ENCODE data around the gene STARD10.

The STARD10 gene

GRCh38 chr11:72711141-72711540, 82.7 kb downstream of the STARD10 start:
- Histone ChIP-seq H3K4me3 (replicated peaks; ENCODE audit: low read depth, low read length) (no peak overlapping the region), H3K27me3 (replicated peaks; ENCODE audit: control insufficient read depth, insufficient read depth, low read length) (no peaks in the 10 kb centered on the region), H3K36me3 (ENCODE audit: control insufficient read depth, insufficient read depth, low read length) (peaks cover 66% of the 10 kb centered on the region)
- TF ChIP-seq CTCF (IDR thresholded peaks at IDR 0.05; ENCODE audit: insufficient read depth, low read length, poor library complexity, severe bottlenecking), result no peak
- DNase-seq (ENCODE audit: extremely low read depth, insufficient read length), result no peak

- H3K27me3 ChIP-seq (replicated peaks; ENCODE audit: control insufficient read depth, insufficient read depth, low read length), result no peaks in the 10 kb centered on the region
- H3K4me3 ChIP-seq (replicated peaks; ENCODE audit: low read depth, low read length), result no peak overlapping the region
- H3K36me3 ChIP-seq (ENCODE audit: control insufficient read depth, insufficient read depth, low read length), result peaks cover 73% of the 10 kb centered on the region
- no peak for DNase-seq (ENCODE audit: extremely low read depth, insufficient read length)
- TF ChIP-seq CTCF (IDR thresholded peaks at IDR 0.05; ENCODE audit: insufficient read depth, low read length, poor library complexity, severe bottlenecking), result no peak
Measured at GRCh38 chr11:72710278-72710677, 83.6 kb downstream of the STARD10 start.

GRCh38 chr11:72709478-72710238, 84.2 kb downstream of the STARD10 start:
- DNase-seq (ENCODE audit: extremely low read depth, insufficient read length), result no peak
- Histone ChIP-seq H3K27me3 (replicated peaks; ENCODE audit: control insufficient read depth, insufficient read depth, low read length) (no peaks in the 10 kb centered on the region), H3K36me3 (ENCODE audit: control insufficient read depth, insufficient read depth, low read length) (peaks cover 68% of the 10 kb centered on the region), H3K4me3 (replicated peaks; ENCODE audit: low read depth, low read length) (no peak overlapping the region)
- TF ChIP-seq CTCF (IDR thresholded peaks at IDR 0.05; ENCODE audit: insufficient read depth, low read length, poor library complexity, severe bottlenecking), result no peak

DNA sequence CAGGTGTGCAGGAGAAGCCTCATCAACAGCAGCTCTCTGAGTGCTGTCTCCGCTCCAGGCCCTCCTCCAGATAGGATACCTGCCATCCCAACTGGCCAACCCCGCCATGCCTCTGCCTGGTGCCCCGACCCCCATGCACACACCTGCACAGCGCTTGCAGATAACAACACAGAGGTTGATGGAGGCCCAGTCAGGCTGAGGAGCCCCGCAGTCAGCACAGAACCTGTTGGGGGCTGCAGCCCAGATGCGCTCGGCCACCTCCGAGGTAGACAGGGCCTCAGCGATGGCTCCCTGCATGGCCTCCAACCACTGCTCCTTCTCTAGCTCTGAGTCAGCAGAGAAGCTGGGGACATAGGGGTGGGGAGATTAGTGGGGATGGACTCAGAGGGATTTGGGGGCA, 86.8 kb downstream of the STARD10 start:
- Histone ChIP-seq H3K36me3 (ENCODE audit: control insufficient read depth, insufficient read depth, low read length) (peaks cover 71% of the 10 kb centered on the region), H3K27me3 (replicated peaks; ENCODE audit: control insufficient read depth, insufficient read depth, low read length) (no peaks in the 10 kb centered on the region), H3K4me3 (replicated peaks; ENCODE audit: low read depth, low read length) (no peak overlapping the region)
- DNase-seq (ENCODE audit: extremely low read depth, insufficient read length), result no peak
- no peak for TF ChIP-seq CTCF (IDR thresholded peaks at IDR 0.05; ENCODE audit: insufficient read depth, low read length, poor library complexity, severe bottlenecking)

DNA sequence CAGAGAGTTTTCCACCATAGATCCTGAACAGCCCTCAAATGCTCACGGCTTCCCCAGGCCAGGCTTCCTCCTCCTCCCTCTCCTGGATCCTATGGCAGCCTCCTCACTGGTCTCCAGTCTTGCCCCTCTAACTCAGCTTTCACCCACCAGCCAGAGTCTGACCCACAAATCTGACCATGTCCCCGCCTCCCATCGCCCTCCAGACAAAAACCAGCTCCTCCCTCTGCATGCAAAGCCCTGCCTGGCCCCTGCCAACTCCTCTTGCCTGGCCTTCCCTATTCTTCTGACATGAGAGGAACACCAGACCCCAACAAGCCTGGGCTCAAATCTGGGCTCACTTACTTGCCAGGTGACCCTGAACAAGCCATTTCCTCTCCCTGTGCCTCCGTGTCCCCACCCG, 87.3 kb downstream of the STARD10 start:
- TF ChIP-seq CTCF (IDR thresholded peaks at IDR 0.05; ENCODE audit: insufficient read depth, low read length, poor library complexity, severe bottlenecking), result no peak
- no peak for DNase-seq (ENCODE audit: extremely low read depth, insufficient read length)
- Histone ChIP-seq H3K27me3 (replicated peaks; ENCODE audit: control insufficient read depth, insufficient read depth, low read length) (no peaks in the 10 kb centered on the region), H3K4me3 (replicated peaks; ENCODE audit: low read depth, low read length) (no peak overlapping the region), H3K36me3 (ENCODE audit: control insufficient read depth, insufficient read depth, low read length) (peaks cover 68% of the 10 kb centered on the region)

All from GM06990 (cell line).